HL-60 (cell line): ENCODE data around the gene TMEM242.

ENCODE experiments used
- POLR2AphosphoS5 ChIP-seq: IDR thresholded peaks from 2 replicates; pipeline ENCODE4 v1.6.1; 2012; ENCODE audit warnings: low read depth
- TF ChIP-seq, protein P1 (sequence below): IDR thresholded peaks from one replicate; pipeline ENCODE4 v1.5.1; 2011; ENCODE audit warnings: low read length, control low read depth, inconsistent platforms; ENCODE audit not compliant: insufficient read depth

DNA sequence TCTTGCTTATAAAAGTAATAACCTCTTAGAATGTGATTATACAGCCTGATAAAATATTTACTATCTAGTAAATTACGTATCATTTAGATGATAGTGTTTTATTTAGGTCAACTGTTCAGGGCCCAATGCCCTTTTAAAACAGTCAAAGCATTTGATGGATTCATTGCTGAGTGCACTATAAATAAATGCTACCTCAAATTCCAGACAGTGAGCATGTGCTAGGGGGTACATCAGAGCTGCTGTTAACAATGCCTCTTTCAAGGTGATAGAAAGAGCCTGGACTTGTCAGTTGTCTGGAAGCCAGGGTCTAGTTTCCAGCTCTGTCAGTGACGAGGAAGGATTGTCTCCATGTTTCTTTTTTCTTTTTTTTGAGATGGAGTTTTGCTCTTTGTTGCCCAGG is 7.5 kb upstream of the TMEM242 start:
- TF ChIP-seq, protein P1, sequence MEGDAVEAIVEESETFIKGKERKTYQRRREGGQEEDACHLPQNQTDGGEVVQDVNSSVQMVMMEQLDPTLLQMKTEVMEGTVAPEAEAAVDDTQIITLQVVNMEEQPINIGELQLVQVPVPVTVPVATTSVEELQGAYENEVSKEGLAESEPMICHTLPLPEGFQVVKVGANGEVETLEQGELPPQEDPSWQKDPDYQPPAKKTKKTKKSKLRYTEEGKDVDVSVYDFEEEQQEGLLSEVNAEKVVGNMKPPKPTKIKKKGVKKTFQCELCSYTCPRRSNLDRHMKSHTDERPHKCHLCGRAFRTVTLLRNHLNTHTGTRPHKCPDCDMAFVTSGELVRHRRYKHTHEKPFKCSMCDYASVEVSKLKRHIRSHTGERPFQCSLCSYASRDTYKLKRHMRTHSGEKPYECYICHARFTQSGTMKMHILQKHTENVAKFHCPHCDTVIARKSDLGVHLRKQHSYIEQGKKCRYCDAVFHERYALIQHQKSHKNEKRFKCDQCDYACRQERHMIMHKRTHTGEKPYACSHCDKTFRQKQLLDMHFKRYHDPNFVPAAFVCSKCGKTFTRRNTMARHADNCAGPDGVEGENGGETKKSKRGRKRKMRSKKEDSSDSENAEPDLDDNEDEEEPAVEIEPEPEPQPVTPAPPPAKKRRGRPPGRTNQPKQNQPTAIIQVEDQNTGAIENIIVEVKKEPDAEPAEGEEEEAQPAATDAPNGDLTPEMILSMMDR: no peak
- TF ChIP-seq POLR2AphosphoS5: no peak
